Measurements from ENCODE around the gene ZNRF3. TPM values are rescaled to one million over a fixed set of nuclear protein-coding genes. Genes with fewer than 3 reads are reported as not detected.

ZNRF3 gene
- total and polyA plus RNA-seq, 2 donors (not counting 1 experiment from before 2014, with no cell fraction given) = 0.21 to 0.71 TPM

DNA sequence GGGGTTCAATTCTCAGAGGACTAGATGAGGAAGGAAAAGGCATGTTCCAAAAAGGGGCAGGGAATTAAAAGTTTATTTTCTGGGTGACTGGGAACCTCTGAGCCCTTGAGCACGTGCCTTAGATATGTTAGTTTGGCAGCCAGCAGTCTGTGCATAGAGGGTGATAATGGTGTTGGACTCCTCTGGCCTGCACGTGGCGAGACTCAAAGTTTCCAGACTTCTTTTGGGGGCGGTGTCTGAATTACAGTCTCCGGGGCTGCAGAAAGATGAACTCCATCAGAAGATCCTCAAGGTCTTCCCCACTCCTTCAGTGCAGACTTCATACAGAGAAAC is 861 bp upstream of the ZNRF3 start:
- ChIA-PET CTCF (no interaction called here), POLR2A (no interaction called here)
- no peaks in the 10 kb centered on the region for H4K20me1 ChIP-seq (ENCODE audit: control insufficient read depth, insufficient read depth, low read length, poor library complexity, severe bottlenecking)
- H3K79me2 ChIP-seq (ENCODE audit: control insufficient read depth, insufficient read depth, low read length) = no peaks in the 10 kb centered on the region
- H3K9me3 Mint-ChIP-seq (ENCODE audit: insufficient read depth) = no peaks in the 10 kb centered on the region
- peak overlapping the region in 4 of 5 experiments; percentile 65 to 85 (median 69) for H3K4me3 ChIP-seq (ENCODE audit: control extremely low read depth in 1 of 5, extremely low read depth in 1 of 5, insufficient read depth in 1 of 5, low read depth in 2 of 5, low read length in 4 of 5)
- DNase-seq = no peak
- H3K9ac ChIP-seq (ENCODE audit: low read length) = peak overlapping the region; percentile 73
- H3K4me2 ChIP-seq (replicated peaks; ENCODE audit: low read depth, low read length, poor library complexity, severe bottlenecking) = peak overlapping the region; percentile 92
- TF ChIP-seq, protein P1, sequence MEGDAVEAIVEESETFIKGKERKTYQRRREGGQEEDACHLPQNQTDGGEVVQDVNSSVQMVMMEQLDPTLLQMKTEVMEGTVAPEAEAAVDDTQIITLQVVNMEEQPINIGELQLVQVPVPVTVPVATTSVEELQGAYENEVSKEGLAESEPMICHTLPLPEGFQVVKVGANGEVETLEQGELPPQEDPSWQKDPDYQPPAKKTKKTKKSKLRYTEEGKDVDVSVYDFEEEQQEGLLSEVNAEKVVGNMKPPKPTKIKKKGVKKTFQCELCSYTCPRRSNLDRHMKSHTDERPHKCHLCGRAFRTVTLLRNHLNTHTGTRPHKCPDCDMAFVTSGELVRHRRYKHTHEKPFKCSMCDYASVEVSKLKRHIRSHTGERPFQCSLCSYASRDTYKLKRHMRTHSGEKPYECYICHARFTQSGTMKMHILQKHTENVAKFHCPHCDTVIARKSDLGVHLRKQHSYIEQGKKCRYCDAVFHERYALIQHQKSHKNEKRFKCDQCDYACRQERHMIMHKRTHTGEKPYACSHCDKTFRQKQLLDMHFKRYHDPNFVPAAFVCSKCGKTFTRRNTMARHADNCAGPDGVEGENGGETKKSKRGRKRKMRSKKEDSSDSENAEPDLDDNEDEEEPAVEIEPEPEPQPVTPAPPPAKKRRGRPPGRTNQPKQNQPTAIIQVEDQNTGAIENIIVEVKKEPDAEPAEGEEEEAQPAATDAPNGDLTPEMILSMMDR (IDR thresholded peaks at IDR 0.05) = no peak
- TF ChIP-seq EZH2 (IDR thresholded peaks at IDR 0.05; ENCODE audit: borderline replicate concordance, insufficient read depth, low read depth, low read length, poor library complexity, severe bottlenecking) = no peak
- H2AFZ ChIP-seq (ENCODE audit: insufficient read depth, low read depth, low read length, poor library complexity, severe bottlenecking) = peak overlapping the region; percentile 97
- peaks cover 20% of the 10 kb centered on the region for H3K27me3 Mint-ChIP-seq
- peak overlapping the region; percentile 56 for H3K27ac Mint-ChIP-seq
- H3K4me1 ChIP-seq (ENCODE audit: control insufficient read depth in 2 of 2, insufficient read depth in 2 of 2, low read length in 2 of 2) = peaks cover 11 to 15% of the 10 kb centered on the region in 2 donors
- 19% methylated on average over 2 of the region's 5 CpGs for WGBS (ENCODE audit: insufficient coverage)
- intact Hi-C loops (cut with micrococcal nuclease) = loop anchor here (2.0 to 10.0 kb wide), 5 partner anchors 80 to 1542 kb away; partner anchors contain the start of genes KREMEN1, MTFP1, NIPSNAP1 and UQCR10
- peaks cover 0 to 24% (median 20%) of the 10 kb centered on the region in 4 experiments for H3K27me3 ChIP-seq (replicated peaks in 1 of 4; ENCODE audit: control extremely low read depth in 1 of 4, control insufficient read depth in 3 of 4, insufficient read depth in 4 of 4, low read length in 3 of 4)
- peak overlapping the region; percentile 88 for H3K4me3 Mint-ChIP-seq
- H3K27ac ChIP-seq (ENCODE audit: low read length in 2 of 2) = no peak overlapping the region
- ATAC-seq (ENCODE audit: low read depth) = no peak
- peaks cover 0 to 12% (median 0%) of the 10 kb centered on the region in 3 donors for H3K9me3 ChIP-seq (ENCODE audit: control extremely low read depth in 1 of 3, control insufficient read depth in 2 of 3, insufficient read depth in 1 of 3, low read length in 2 of 3)
- peaks cover 24% of the 10 kb centered on the region for H3K4me1 Mint-ChIP-seq
- H3K36me3 ChIP-seq (replicated peaks in 1 of 2; ENCODE audit: control extremely low read depth in 1 of 2, control insufficient read depth in 1 of 2, extremely low read depth in 1 of 2, insufficient read depth in 2 of 2, low read length in 1 of 2) = no peaks in the 10 kb centered on the region

DNA sequence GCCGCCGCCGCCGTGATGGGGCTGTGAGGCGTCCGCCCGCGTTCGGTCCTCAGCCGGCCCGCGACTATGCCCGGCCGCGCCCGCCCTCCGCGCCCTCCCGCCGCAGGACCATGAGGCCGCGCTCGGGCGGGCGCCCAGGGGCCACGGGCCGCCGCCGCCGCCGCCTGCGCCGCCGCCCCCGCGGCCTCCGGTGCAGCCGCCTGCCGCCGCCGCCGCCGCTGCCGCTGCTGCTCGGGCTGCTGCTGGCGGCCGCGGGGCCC is 215 bp downstream of the ZNRF3 start:
- Histone ChIP-seq H3K4me3 (ENCODE audit: control extremely low read depth in 1 of 5, extremely low read depth in 1 of 5, insufficient read depth in 1 of 5, low read depth in 2 of 5, low read length in 4 of 5) (peak overlapping the region in 2 of 5 experiments; percentile 45 to 46), H3K36me3 (replicated peaks in 1 of 2; ENCODE audit: control extremely low read depth in 1 of 2, control insufficient read depth in 1 of 2, extremely low read depth in 1 of 2, insufficient read depth in 2 of 2, low read length in 1 of 2) (no peaks in the 10 kb centered on the region), H3K9ac (ENCODE audit: low read length) (peak overlapping the region; percentile 40), H3K79me2 (ENCODE audit: control insufficient read depth, insufficient read depth, low read length) (no peaks in the 10 kb centered on the region), H3K4me1 (ENCODE audit: control insufficient read depth in 2 of 2, insufficient read depth in 2 of 2, low read length in 2 of 2) (peaks cover 11 to 15% of the 10 kb centered on the region in 2 donors), H3K27ac (ENCODE audit: low read length in 2 of 2) (no peak overlapping the region), H3K4me2 (replicated peaks; ENCODE audit: low read depth, low read length, poor library complexity, severe bottlenecking) (peak overlapping the region; percentile 92), H2AFZ (ENCODE audit: insufficient read depth, low read depth, low read length, poor library complexity, severe bottlenecking) (peak overlapping the region; percentile 97), H3K9me3 (ENCODE audit: control extremely low read depth in 1 of 3, control insufficient read depth in 2 of 3, insufficient read depth in 1 of 3, low read length in 2 of 3) (peaks cover 0 to 12% (median 0%) of the 10 kb centered on the region in 3 donors), H4K20me1 (ENCODE audit: control insufficient read depth, insufficient read depth, low read length, poor library complexity, severe bottlenecking) (no peaks in the 10 kb centered on the region), H3K27me3 (replicated peaks in 1 of 4; ENCODE audit: control extremely low read depth in 1 of 4, control insufficient read depth in 3 of 4, insufficient read depth in 4 of 4, low read length in 3 of 4) (peaks cover 0 to 25% (median 23%) of the 10 kb centered on the region in 4 experiments)
- DNase-seq (no peak), ATAC-seq (ENCODE audit: low read depth) (no peak)
- under 1% methylated on average over 48 of the region's 48 CpGs for WGBS (ENCODE audit: insufficient coverage)
- H3K27ac Mint-ChIP-seq = no peak overlapping the region
- peak overlapping the region; percentile 88 for H3K4me3 Mint-ChIP-seq
- intact Hi-C loops (cut with micrococcal nuclease) = loop anchor here (1.0 to 10.0 kb wide), 7 partner anchors 81 to 1541 kb away; partner anchors contain the start of genes CCDC117, EWSR1, KREMEN1 and MTFP1
- H3K4me1 Mint-ChIP-seq = peaks cover 24% of the 10 kb centered on the region
- CTCF ChIA-PET = no interaction called here
- TF ChIP-seq, protein P1 (IDR thresholded peaks at IDR 0.05) = no peak
- TF ChIP-seq EZH2 (IDR thresholded peaks at IDR 0.05; ENCODE audit: borderline replicate concordance, insufficient read depth, low read depth, low read length, poor library complexity, severe bottlenecking) = no peak
- no peaks in the 10 kb centered on the region for H3K9me3 Mint-ChIP-seq (ENCODE audit: insufficient read depth)
- POLR2A ChIA-PET = no interaction called here
- H3K27me3 Mint-ChIP-seq = peaks cover 27% of the 10 kb centered on the region
